ENCODE results near the gene SGK2.

The SGK2 gene

GRCh38 chr20:43558412-43559146 is at the start of gene SGK2:
Gene SGK2 (plus strand): TSS chr20:43559027. CDS start chr20:43566496, 7,469 bp downstream.
- DNase-seq (ENCODE audit: low read depth in 2 of 2) = no peak

GRCh38 chr20:43511879-43512278 is 46.9 kb upstream of the SGK2 start:
- no peak for DNase-seq (ENCODE audit: low read depth in 2 of 2)

GRCh38 chr20:43513372-43513930 is 45.4 kb upstream of the SGK2 start:
- no peak for DNase-seq (ENCODE audit: low read depth in 2 of 2)

GRCh38 chr20:43513931-43514647 is 44.7 kb upstream of the SGK2 start:
- DNase-seq (ENCODE audit: low read depth in 2 of 2) = peak; percentile 71 to 87

GRCh38 chr20:43514648-43514999 is 44.2 kb upstream of the SGK2 start:
- no peak for DNase-seq (ENCODE audit: low read depth in 2 of 2)

- no peak for DNase-seq (ENCODE audit: low read depth in 2 of 2)
Measured at GRCh38 chr20:43515628-43516027, 43.2 kb upstream of the SGK2 start.

- no peak for DNase-seq (ENCODE audit: low read depth in 2 of 2)
Measured at GRCh38 chr20:43516251-43516824, 42.5 kb upstream of the SGK2 start.

- no peak for DNase-seq (ENCODE audit: low read depth in 2 of 2)
Measured at GRCh38 chr20:43520074-43520630, 38.7 kb upstream of the SGK2 start.

GRCh38 chr20:43525021-43525420 is 33.8 kb upstream of the SGK2 start:
- DNase-seq (ENCODE audit: low read depth in 2 of 2) = no peak

- no peak for DNase-seq (ENCODE audit: low read depth in 2 of 2)
Measured at GRCh38 chr20:43528258-43528875, 30.5 kb upstream of the SGK2 start.

- DNase-seq (ENCODE audit: low read depth in 2 of 2) = no peak
Measured at GRCh38 chr20:43529051-43529450, 29.8 kb upstream of the SGK2 start.

- DNase-seq (ENCODE audit: low read depth in 2 of 2) = no peak
Measured at GRCh38 chr20:43529457-43530153, 29.2 kb upstream of the SGK2 start.

- no peak for DNase-seq (ENCODE audit: low read depth in 2 of 2)
Measured at GRCh38 chr20:43530321-43531090, 28.3 kb upstream of the SGK2 start.

GRCh38 chr20:43531091-43531443 is 27.8 kb upstream of the SGK2 start:
- DNase-seq (ENCODE audit: low read depth in 2 of 2) = no peak

GRCh38 chr20:43532416-43533055 is 26.3 kb upstream of the SGK2 start:
- DNase-seq (ENCODE audit: low read depth in 2 of 2) = no peak

GRCh38 chr20:43533060-43533459 is 25.8 kb upstream of the SGK2 start:
- no peak for DNase-seq (ENCODE audit: low read depth in 2 of 2)

GRCh38 chr20:43534016-43534415 is 24.8 kb upstream of the SGK2 start:
- DNase-seq (ENCODE audit: low read depth in 2 of 2) = no peak

GRCh38 chr20:43534791-43535350 is 24.0 kb upstream of the SGK2 start:
- DNase-seq (ENCODE audit: low read depth in 2 of 2) = no peak

- no peak for DNase-seq (ENCODE audit: low read depth in 2 of 2)
Measured at GRCh38 chr20:43535370-43536004, 23.3 kb upstream of the SGK2 start.
